Liver (tissue), 9 donors: ENCODE results near the gene JPT1. TPM values are rescaled to one million over a fixed set of nuclear protein-coding genes. Genes with fewer than 3 reads are reported as not detected.

Experiments used
- DNase-seq: peaks from one replicate; pipeline ENCODE4 v3.0.0-alpha.2; 2017; ENCODE audit warnings: low spot score
- H3K27ac ChIP-seq, 2 donors: one replicate each; pipeline ENCODE4 v1.7.0; 2013; ENCODE audit warnings: inconsistent platforms in 2 of 2, low read length in 2 of 2, control low read depth in 1 of 2, low read depth in 1 of 2, mild to moderate bottlenecking in 1 of 2
- H3K27me3 ChIP-seq, 4 donors: one replicate each; pipeline versions ENCODE4 v1.6.1 to v1.7.0; 2013; ENCODE audit warnings: low read length in 3 of 4, inconsistent platforms in 1 of 4, mild to moderate bottlenecking in 1 of 4, moderate library complexity in 1 of 4; ENCODE audit not compliant: control insufficient read depth in 4 of 4, insufficient read depth in 4 of 4
- H3K36me3 ChIP-seq, 4 donors: one replicate each; pipeline versions ENCODE4 v1.6.1 to v1.7.0; 2013; ENCODE audit warnings: low read length in 3 of 4, mild to moderate bottlenecking in 3 of 4, low read depth in 1 of 4, moderate library complexity in 1 of 4; ENCODE audit not compliant: control insufficient read depth in 4 of 4, insufficient read depth in 3 of 4
- H3K4me1 ChIP-seq, 4 donors: one replicate each; pipeline versions ENCODE4 v1.6.1 to v1.7.0; 2013; ENCODE audit warnings: low read length in 3 of 4, mild to moderate bottlenecking in 3 of 4, moderate library complexity in 1 of 4; ENCODE audit not compliant: control insufficient read depth in 4 of 4, insufficient read depth in 4 of 4
- H3K4me3 ChIP-seq, 3 donors: one replicate each; pipeline versions ENCODE4 v1.6.1 to v1.7.0; 2013; ENCODE audit warnings: low read length in 3 of 3, control low read depth in 1 of 3, low read depth in 1 of 3, mild to moderate bottlenecking in 1 of 3
- H3K9ac ChIP-seq, 2 donors: one replicate each; pipeline ENCODE4 v1.7.0; 2013; ENCODE audit warnings: low read length in 2 of 2, mild to moderate bottlenecking in 2 of 2, moderate library complexity in 2 of 2, control low read depth in 1 of 2, low read depth in 1 of 2
- H3K9me3 ChIP-seq, 4 donors: one replicate each; pipeline versions ENCODE4 v1.6.1 to v1.7.0; 2013; ENCODE audit warnings: low read length in 3 of 4; ENCODE audit not compliant: control insufficient read depth in 4 of 4
- FOXA1 ChIP-seq: IDR thresholded peaks from 2 replicates; pipeline ENCODE4 v1.6.1; 2016; ENCODE audit warnings: antibody characterized with exemption
- FOXA2 ChIP-seq: IDR thresholded peaks from 2 replicates; pipeline ENCODE4 v1.6.1; 2016; ENCODE audit warnings: antibody characterized with exemption
- HNF4G ChIP-seq: IDR thresholded peaks from 2 replicates; pipeline ENCODE4 v1.6.1; 2016; ENCODE audit warnings: antibody characterized with exemption
- JUND ChIP-seq, 2 donors: IDR thresholded peaks; 2 replicates each; pipeline ENCODE4 v1.6.1; 2016; ENCODE audit warnings: antibody characterized with exemption in 2 of 2
- NR2F2 ChIP-seq: IDR thresholded peaks from 2 replicates; pipeline ENCODE4 v1.6.1; 2016; ENCODE audit warnings: antibody characterized with exemption
- REST ChIP-seq: IDR thresholded peaks from 2 replicates; pipeline ENCODE4 v1.6.1; 2016; ENCODE audit warnings: antibody characterized with exemption, mild to moderate bottlenecking
- SP1 ChIP-seq: IDR thresholded peaks from 2 replicates; pipeline ENCODE4 v1.6.1; 2018; ENCODE audit warnings: antibody characterized with exemption, mild to moderate bottlenecking
- TAF1 ChIP-seq: conservative IDR thresholded peaks from 2 replicates; pipeline ENCODE4 v1.6.1; 2016; ENCODE audit warnings: antibody characterized with exemption, mild to moderate bottlenecking
- YY1 ChIP-seq: IDR thresholded peaks from 2 replicates; pipeline ENCODE4 v1.6.1; 2016; ENCODE audit warnings: antibody characterized with exemption, mild to moderate bottlenecking
- ZBTB33 ChIP-seq: IDR thresholded peaks from 2 replicates; pipeline ENCODE4 v1.6.1; 2016; ENCODE audit warnings: antibody characterized with exemption
- WGBS: extraction: QIAGEN DNeasy Blood & Tissue Kit; methylation state at CpG from one replicate; pipeline ENCODE4 v1.1.7; 2013; 5-methylcytosine and 5-hydroxymethylcytosine counted together
- polyA plus RNA-seq, 2 donors: library from polyadenylated mRNA; stranded (reverse) in 1 of 2; unstranded in 1 of 2; fragments of 200-250 nt in 1 of 2; fragments of >200 nt in 1 of 2; fragmentation: Nextera tagmentation in 1 of 2; extraction: Ambion mirVana in 1 of 2; gene quantifications; one replicate each; pipeline versions ENCODE4 v1.2.1 to v1.2.3, GENCODE V29; 2013 to 2015
- total RNA-seq, 2 donors: library from RNA; depleted of rRNA; stranded (reverse); fragments of >200 nt; gene quantifications; one replicate each; pipeline ENCODE4 v1.2.3, GENCODE V29; 2014
- donor health status: healthy.
- donor health status: healthy.
- donor health status: healthy.
- donor health status: healthy.
- donor health status: healthy.

The JPT1 gene
- total and polyA plus RNA-seq, 4 donors = 20.5 to 47.8 (median 43.9) TPM

GRCh38 chr17:75126954-75127353 lies 27.4 kb downstream of the JPT1 start:
- Histone ChIP-seq H3K9me3 (no peaks in the 10 kb centered on the region), H3K27me3 (no peaks in the 10 kb centered on the region), H3K36me3 (peaks cover 0 to 12% (median 4%) of the 10 kb centered on the region in 4 donors), H3K9ac (no peak overlapping the region), H3K4me3 (no peak overlapping the region), H3K4me1 (peaks cover 0 to 5% (median 2%) of the 10 kb centered on the region in 4 donors), H3K27ac (no peak overlapping the region)
- DNase-seq = no peak
- WGBS = 86% methylated on average over 8 of the region's 8 CpGs
- TF ChIP-seq REST (no peak), HNF4G (no peak)

GRCh38 chr17:75125984-75126383 lies 28.3 kb downstream of the JPT1 start:
- Histone ChIP-seq H3K27ac (peak overlapping the region in 1 of 2 donors; percentile 9), H3K4me3 (no peak overlapping the region), H3K9ac (no peak overlapping the region), H3K9me3 (no peaks in the 10 kb centered on the region), H3K27me3 (no peaks in the 10 kb centered on the region), H3K4me1 (peaks cover 0 to 5% (median 2%) of the 10 kb centered on the region in 4 donors), H3K36me3 (peaks cover 0 to 15% (median 4%) of the 10 kb centered on the region in 4 donors)
- DNase-seq = no peak
- TF ChIP-seq NR2F2 = no peak
- no peak for TF ChIP-seq FOXA2
- no peak for TF ChIP-seq ZBTB33
- no peak for TF ChIP-seq TAF1
- TF ChIP-seq HNF4G = no peak
- 71% methylated on average over 3 of the region's 3 CpGs for WGBS

- Histone ChIP-seq H3K4me3 (no peak overlapping the region), H3K9me3 (no peaks in the 10 kb centered on the region), H3K27me3 (no peaks in the 10 kb centered on the region), H3K36me3 (peaks cover 0 to 11% (median 4%) of the 10 kb centered on the region in 4 donors), H3K27ac (peak overlapping the region; percentile 25 to 48), H3K9ac (no peak overlapping the region), H3K4me1 (peaks cover 0 to 2% (median 1%) of the 10 kb centered on the region in 4 donors)
- DNase-seq = no peak
- 89% methylated on average over 4 of the region's 4 CpGs for WGBS
- TF ChIP-seq YY1 (no peak), FOXA1 (no peak), SP1 (no peak), ZBTB33 (no peak), JUND (IDR thresholded peaks at IDR 0.05) (no peak)
These were observed 29.5 kb downstream of the JPT1 start for GRCh38 chr17:75124819-75125162.
